Measurements from ENCODE around the gene KCNT2. TPM values are rescaled to one million over a fixed set of nuclear protein-coding genes. Genes with fewer than 3 reads are reported as not detected.

KCNT2 gene
- polyA plus RNA-seq, 1 donor from 2014 or later, result 21.4 TPM

- Histone ChIP-seq H3K4me3 (ENCODE audit: low read length) (peak overlapping the region; percentile 44), H3F3A (ENCODE audit: insufficient read depth, low read length, poor library complexity, severe bottlenecking) (peaks cover 7% of the 10 kb centered on the region), H2AFZ (ENCODE audit: low read depth, low read length) (no peak overlapping the region), H3K9me3 (ENCODE audit: low read length) (no peaks in the 10 kb centered on the region), H4K20me1 (ENCODE audit: insufficient read depth) (no peaks in the 10 kb centered on the region), H3K4me2 (ENCODE audit: low read length) (peak overlapping the region; percentile 20), H3K27ac (ENCODE audit: low read length) (peak overlapping the region; percentile 87), H3K79me2 (replicated peaks; ENCODE audit: insufficient read depth, low read length) (no peaks in the 10 kb centered on the region), H3K9ac (ENCODE audit: low read length) (peak overlapping the region; percentile 18), H3K27me3 (ENCODE audit: insufficient read depth, low read depth, low read length) (no peaks in the 10 kb centered on the region), H3K36me3 (ENCODE audit: insufficient read depth, low read length) (no peaks in the 10 kb centered on the region), H3K9me2 (ENCODE audit: insufficient read depth, low read length) (no peaks in the 10 kb centered on the region)
- no peak for TF ChIP-seq CTCF (IDR thresholded peaks at IDR 0.05; ENCODE audit: poor library complexity, severe bottlenecking)
- TF ChIP-seq EP300 (conservative IDR thresholded peaks at IDR 0.05; ENCODE audit: poor library complexity, severe bottlenecking), result peak; percentile 98
- TF ChIP-seq TAF1 (IDR thresholded peaks at IDR 0.05; ENCODE audit: low read depth), result no peak
- no peak for TF ChIP-seq SMC3 (conservative IDR thresholded peaks at IDR 0.05; ENCODE audit: poor library complexity)
- peak; percentile 51 for TF ChIP-seq REST (IDR thresholded peaks at IDR 0.05; ENCODE audit: borderline replicate concordance)
- TF ChIP-seq EZH2 (IDR thresholded peaks at IDR 0.05; ENCODE audit: borderline replicate concordance, insufficient read depth, low read length, poor library complexity, severe bottlenecking), result no peak
- peak; percentile 95 for TF ChIP-seq POLR2AphosphoS5 (IDR thresholded peaks at IDR 0.05)
These were observed 14.3 kb downstream of the KCNT2 start for GRCh38 chr1:196593955-196594354.

- TF ChIP-seq CTCF (IDR thresholded peaks at IDR 0.05; ENCODE audit: poor library complexity, severe bottlenecking) (no peak), REST (IDR thresholded peaks at IDR 0.05; ENCODE audit: borderline replicate concordance) (no peak), RAD21 (conservative IDR thresholded peaks at IDR 0.05) (no peak)
- no peaks in the 10 kb centered on the region for H3K27me3 ChIP-seq (ENCODE audit: insufficient read depth, low read depth, low read length)
- H2AFZ ChIP-seq (ENCODE audit: low read depth, low read length), result no peak overlapping the region
- no peak overlapping the region for H3K4me3 ChIP-seq (ENCODE audit: low read length)
- no peaks in the 10 kb centered on the region for H4K20me1 ChIP-seq (ENCODE audit: insufficient read depth)
- H3K27ac ChIP-seq (ENCODE audit: low read length), result no peak overlapping the region
- H3F3A ChIP-seq (ENCODE audit: insufficient read depth, low read length, poor library complexity, severe bottlenecking), result peaks cover 4% of the 10 kb centered on the region
- H3K36me3 ChIP-seq (ENCODE audit: insufficient read depth, low read length), result no peaks in the 10 kb centered on the region
- H3K4me2 ChIP-seq (ENCODE audit: low read length), result no peak overlapping the region
- no peaks in the 10 kb centered on the region for H3K9me2 ChIP-seq (ENCODE audit: insufficient read depth, low read length)
- H3K9ac ChIP-seq (ENCODE audit: low read length), result no peak overlapping the region
- H3K9me3 ChIP-seq (ENCODE audit: low read length), result no peaks in the 10 kb centered on the region
- H3K79me2 ChIP-seq (replicated peaks; ENCODE audit: insufficient read depth, low read length), result no peaks in the 10 kb centered on the region
These were observed 17.3 kb downstream of the KCNT2 start for GRCh38 chr1:196590959-196591358.

All from neural cell (in vitro differentiated cells).